GM15510 (cell line): ENCODE measurements around the gene NACC2.
A peak's percentile ranks its signal among the peaks of the same experiment; 100 is the strongest.

Experiments
- POLR2A ChIP-seq: IDR thresholded peaks from 3 replicates; pipeline ENCODE4 v1.6.1; 2011; ENCODE audit warnings: borderline replicate concordance; ENCODE audit not compliant: insufficient read length; ENCODE audit errors: extremely low read depth

The NACC2 gene

DNA sequence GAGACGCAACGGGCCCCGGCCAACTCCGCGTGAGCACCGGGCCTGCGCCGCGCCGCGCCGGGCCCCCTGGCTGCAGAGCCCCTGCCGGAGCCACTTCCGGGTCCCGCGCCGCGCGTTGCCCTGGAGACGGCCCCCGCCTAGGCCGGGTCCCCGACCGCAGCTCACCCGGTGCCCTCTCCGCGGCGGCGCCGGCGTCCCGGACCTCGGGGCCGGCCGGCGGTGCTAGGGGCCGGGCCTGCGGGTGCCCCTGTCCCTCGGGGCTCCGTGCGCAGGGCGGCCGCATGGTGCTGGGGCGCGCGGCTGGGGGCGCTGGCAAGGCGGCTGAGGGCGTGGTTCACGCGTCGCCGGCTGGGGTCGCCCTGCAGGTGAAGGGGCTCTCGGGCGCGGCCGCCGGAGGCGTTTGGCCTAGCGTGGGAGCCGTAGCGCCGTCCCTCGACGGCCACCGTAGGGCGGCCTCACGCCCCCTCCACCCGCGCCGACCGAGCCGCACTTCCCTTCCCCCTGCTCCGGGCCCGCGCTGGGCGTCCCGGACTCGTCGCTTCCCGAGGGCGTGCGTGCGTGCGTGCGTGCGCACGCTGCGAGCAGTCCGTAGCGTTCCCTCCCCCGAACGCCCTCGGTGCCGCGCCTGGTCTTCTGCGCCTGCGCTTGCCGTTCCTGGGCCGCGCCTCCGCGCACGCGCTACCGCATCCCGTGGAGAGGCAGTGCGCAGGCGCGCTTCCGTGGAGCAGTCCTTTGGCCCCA lies 23.4 kb upstream of the NACC2 start, which contains the start of gene TMEM250:
Gene TMEM250, minus strand, starts transcription at position 556 of the 741 bp plus-strand sequence. CDS start 1,975 bp downstream, outside the sequence.
- TF ChIP-seq POLR2A = peak; percentile 90

GRCh38 chr9:136117916-136118319 lies 22.8 kb upstream of the NACC2 start:
- TF ChIP-seq POLR2A = no peak

- peak; percentile 12 for TF ChIP-seq POLR2A
Measured at GRCh38 chr9:136117291-136117915, 22.3 kb upstream of the NACC2 start.

DNA sequence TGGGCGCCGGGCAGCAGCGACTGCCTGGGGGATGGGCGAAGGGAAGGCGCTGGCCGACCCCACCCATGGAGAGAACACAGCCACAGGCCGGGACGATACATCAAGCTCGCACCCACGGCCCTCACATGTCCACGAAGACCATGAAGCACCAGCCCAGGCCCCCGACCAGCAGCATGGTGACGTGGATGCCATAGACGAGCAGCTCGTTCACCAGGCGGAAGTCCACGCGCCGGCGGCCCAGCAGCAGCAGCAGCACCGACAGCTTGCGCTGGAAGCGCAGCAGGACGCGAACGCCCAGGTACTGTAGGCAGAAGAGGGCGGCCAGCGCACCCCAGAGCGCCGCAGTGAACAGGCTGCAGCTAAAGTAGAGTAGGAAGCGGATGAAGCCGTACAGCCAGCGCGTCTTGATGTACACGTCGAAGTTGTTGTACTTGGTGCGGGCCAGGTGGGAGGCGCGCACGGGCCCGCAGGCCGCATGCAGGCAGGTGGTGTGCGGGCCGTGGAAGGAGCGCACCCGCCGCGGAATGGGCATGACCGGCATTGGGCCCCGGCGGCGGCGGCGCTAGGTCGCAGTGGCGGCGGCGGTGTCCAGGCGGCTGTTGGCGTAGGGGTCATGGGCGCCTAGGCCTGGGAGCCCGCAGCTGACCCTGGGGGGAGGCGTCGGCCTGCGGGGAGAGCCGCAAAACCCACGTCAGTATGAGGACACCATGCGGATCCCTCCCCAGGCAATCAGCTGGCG lies 21.4 kb upstream of the NACC2 start:
- TF ChIP-seq POLR2A = no peak

- no peak for TF ChIP-seq POLR2A
Measured at GRCh38 chr9:136115641-136116359, 20.7 kb upstream of the NACC2 start.

DNA sequence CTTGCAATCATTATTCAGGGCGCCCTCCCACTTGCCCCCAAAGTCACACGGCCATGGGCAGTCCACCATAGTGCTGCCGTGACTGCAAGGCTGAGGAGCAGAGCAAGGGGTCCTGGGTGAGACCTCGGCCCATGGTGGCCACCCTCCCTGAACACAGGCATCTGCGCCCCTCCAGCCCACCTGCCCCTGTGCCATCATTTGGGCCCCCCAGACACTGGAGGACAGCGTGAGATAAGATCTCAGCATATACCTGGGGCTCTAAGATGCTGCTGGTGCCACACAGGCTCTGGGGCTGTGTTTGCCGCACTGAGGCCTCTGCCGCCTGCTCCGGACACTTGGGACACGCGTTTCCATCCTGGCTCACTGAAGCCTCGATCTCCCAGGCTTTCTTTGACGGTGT lies 20.1 kb upstream of the NACC2 start:
- TF ChIP-seq POLR2A = no peak

DNA sequence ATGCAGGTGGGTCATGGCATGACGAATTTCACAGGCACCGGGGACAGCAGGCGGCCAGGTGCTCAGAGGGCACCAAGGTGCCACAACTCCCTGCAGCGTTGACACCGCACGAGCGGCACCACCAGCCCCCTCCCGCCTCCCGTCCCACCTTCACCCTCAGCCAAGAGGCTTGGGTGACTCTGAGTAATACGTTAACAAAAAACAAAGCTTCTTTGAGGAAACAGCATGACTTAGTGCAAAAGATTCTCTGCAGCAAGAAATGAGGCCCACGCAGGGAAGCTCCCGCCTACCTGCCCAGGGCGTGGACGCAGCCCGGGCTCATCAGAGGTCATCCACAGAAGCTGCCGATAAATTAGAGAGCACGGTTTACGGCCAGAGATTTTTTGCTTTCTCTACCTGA lies 19.5 kb upstream of the NACC2 start:
- TF ChIP-seq POLR2A = no peak

DNA sequence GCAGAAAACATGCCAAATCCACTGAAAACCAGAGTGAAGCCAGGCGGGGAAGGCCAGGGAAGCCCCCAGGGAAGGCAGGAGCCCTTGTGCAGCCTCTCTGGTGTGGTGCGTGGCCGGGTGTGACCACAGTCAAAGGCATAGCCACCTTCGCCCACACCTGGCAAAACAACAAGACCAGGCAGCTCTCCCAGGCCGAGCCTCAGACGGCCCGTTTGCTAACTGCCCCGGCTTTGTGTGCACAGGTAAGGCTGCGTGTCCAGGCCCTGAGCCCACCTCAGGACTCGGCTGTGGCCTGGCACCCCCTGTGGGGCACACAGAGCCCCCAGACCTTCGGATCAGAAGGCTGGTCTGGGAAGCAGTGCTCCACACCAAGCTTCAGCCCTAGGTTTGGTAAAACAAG lies 17.5 kb upstream of the NACC2 start:
- no peak for TF ChIP-seq POLR2A

DNA sequence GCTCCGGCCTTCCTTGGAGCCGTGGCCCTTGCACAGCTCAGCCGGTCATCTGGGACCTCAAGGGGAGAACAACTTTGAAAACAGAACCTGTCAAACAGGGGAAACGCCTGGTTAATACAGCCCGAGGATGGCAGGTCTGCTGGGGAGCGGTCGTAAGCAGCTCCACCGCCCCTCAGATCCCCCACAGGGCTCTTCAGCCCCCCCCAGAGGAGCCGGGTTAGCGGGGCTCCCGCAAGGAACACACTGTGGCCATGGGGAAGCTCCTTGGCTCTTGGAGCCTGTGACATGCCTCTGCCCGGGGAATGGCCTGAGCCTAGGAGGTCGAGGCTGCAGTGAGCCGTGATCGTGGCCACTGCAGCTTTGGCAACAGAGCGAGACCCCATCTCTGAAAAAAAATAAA lies 16.8 kb upstream of the NACC2 start:
- TF ChIP-seq POLR2A = no peak

GRCh38 chr9:136111190-136111589 lies 16.1 kb upstream of the NACC2 start:
- no peak for TF ChIP-seq POLR2A

GRCh38 chr9:136110082-136111061 lies 15.3 kb upstream of the NACC2 start:
- no peak for TF ChIP-seq POLR2A

- TF ChIP-seq POLR2A = peak; percentile 52
Measured at GRCh38 chr9:136109351-136110081, 14.4 kb upstream of the NACC2 start.

- no peak for TF ChIP-seq POLR2A
Measured at GRCh38 chr9:136108648-136109266, 13.7 kb upstream of the NACC2 start.

DNA sequence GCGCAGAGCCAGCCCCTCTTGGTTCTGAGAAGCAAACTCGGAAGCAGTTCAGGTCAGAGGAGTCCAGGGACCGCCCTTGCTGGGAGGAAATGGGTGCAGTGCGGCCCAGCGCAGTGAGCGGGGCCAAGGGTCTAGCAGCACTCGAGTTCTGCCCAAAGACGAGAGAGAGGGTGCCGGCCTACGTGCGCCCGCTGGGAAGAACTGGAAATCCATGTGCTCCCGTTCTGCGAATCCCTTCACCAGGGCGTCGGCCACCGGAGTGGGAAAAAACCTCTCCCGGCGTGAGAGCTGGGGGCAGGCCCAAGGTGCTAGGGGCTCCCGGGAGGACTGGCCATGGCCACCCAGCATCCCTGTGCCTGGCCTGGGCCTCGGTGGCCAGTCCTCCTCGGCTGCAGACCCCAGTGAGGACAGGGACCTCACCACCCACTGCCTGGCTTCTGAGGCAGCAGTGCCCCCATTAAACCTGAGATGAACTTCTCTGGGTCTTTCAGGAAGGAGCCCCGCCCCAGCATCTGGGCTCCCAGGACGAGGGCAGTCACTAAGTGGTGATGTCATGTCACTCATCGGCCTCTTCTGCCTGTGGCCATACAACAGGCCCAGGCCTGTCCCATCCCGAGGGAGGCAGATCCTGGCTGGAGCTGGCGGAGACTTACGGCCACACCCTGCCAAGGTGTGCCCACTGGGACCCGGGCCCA lies 13.0 kb upstream of the NACC2 start:
- TF ChIP-seq POLR2A = no peak
